GM23338 (cell line): ENCODE results near the gene SUSD4. TPM values are rescaled to one million over a fixed set of nuclear protein-coding genes. Genes with fewer than 3 reads are reported as not detected.

Experiments used
- ATAC-seq: fragments of 200-7000 bp; cut with Tn5 transposase; 3 replicates; pipeline ENCODE4 v1.9.1; 2020
- DNase-seq: peaks from one replicate; pipeline ENCODE4 v3.0.0-alpha.2; 2015; ENCODE audit warnings: low spot score
- H2AFZ ChIP-seq: fragments of 200-600 bp; sonication (generic); 2 replicates; pipeline ENCODE4 v1.8.0; 2016; ENCODE audit warnings: antibody characterized with exemption, mild to moderate bottlenecking, moderate library complexity
- H3F3A ChIP-seq: fragments of 200-600 bp; sonication (generic); replicated peaks from 2 replicates; pipeline ENCODE4 v1.8.0; 2017; ENCODE audit warnings: antibody characterized with exemption, mixed run types, low read depth
- H3K27ac ChIP-seq: fragments of 200-600 bp; sonication (generic); 2 replicates; pipeline ENCODE4 v1.6.1; 2016; ENCODE audit warnings: low read depth
- H3K27me3 ChIP-seq: fragments of 200-600 bp; sonication (generic); 2 replicates; pipeline ENCODE4 v1.8.0; 2016; ENCODE audit warnings: mild to moderate bottlenecking, mixed run types, moderate library complexity; ENCODE audit not compliant: insufficient read depth
- H3K36me3 ChIP-seq: fragments of 200-600 bp; sonication (generic); 2 replicates; pipeline ENCODE4 v1.8.0; 2016; ENCODE audit warnings: mild to moderate bottlenecking; ENCODE audit not compliant: insufficient read depth
- H3K4me1 ChIP-seq: fragments of 200-600 bp; sonication (generic); 2 replicates; pipeline ENCODE4 v1.8.0; 2016; ENCODE audit warnings: mild to moderate bottlenecking, moderate library complexity; ENCODE audit not compliant: insufficient read depth
- H3K4me2 ChIP-seq: fragments of 200-600 bp; sonication (generic); 2 replicates; pipeline ENCODE4 v1.7.1; 2017; ENCODE audit warnings: mixed run types
- H3K4me3 ChIP-seq: fragments of 200-600 bp; sonication (generic); 2 replicates; pipeline ENCODE4 v1.6.1; 2016; ENCODE audit warnings: mixed run types
- H3K79me2 ChIP-seq: fragments of 200-600 bp; sonication (generic); replicated peaks from 2 replicates; pipeline ENCODE4 v1.8.0; 2017; ENCODE audit warnings: mild to moderate bottlenecking; ENCODE audit not compliant: insufficient read depth
- H3K9me2 ChIP-seq: fragments of 200-600 bp; sonication (generic); 2 replicates; pipeline ENCODE4 v1.8.0; 2017; ENCODE audit not compliant: insufficient read depth
- H4K20me1 ChIP-seq: fragments of 200-600 bp; sonication (generic); replicated peaks from 2 replicates; pipeline ENCODE4 v1.8.0; 2017; ENCODE audit warnings: mild to moderate bottlenecking; ENCODE audit not compliant: insufficient read depth
- H3K27ac Mint-ChIP-seq: 2 replicates; pipeline ENCODE4 v1.8.0; 2020; ENCODE audit warnings: inconsistent platforms, mild to moderate bottlenecking, moderate library complexity, mixed read lengths
- H3K27me3 Mint-ChIP-seq: 3 replicates; pipeline ENCODE4 v1.8.0; 2022; ENCODE audit warnings: low read depth, mild to moderate bottlenecking, moderate library complexity, mixed read lengths, inconsistent platforms; ENCODE audit not compliant: insufficient read depth, poor library complexity
- H3K36me3 Mint-ChIP-seq: 3 replicates; pipeline ENCODE4 v1.8.0; 2021; ENCODE audit warnings: low read depth, mild to moderate bottlenecking, inconsistent platforms, moderate library complexity, mixed read lengths
- H3K4me1 Mint-ChIP-seq: 3 replicates; pipeline ENCODE4 v1.8.0; 2020; ENCODE audit warnings: mild to moderate bottlenecking, inconsistent platforms, mixed read lengths
- H3K4me3 Mint-ChIP-seq: 3 replicates; pipeline ENCODE4 v1.8.0; 2021; ENCODE audit warnings: moderate library complexity, mild to moderate bottlenecking, inconsistent platforms, mixed read lengths
- H3K9me3 Mint-ChIP-seq: 3 replicates; pipeline ENCODE4 v1.8.0; 2020; ENCODE audit warnings: moderate library complexity, mild to moderate bottlenecking, inconsistent platforms, mixed read lengths
- EZH2 ChIP-seq: fragments of 200-600 bp; sonication (generic); IDR thresholded peaks from one replicate; pipeline ENCODE4 v1.8.0; 2017; ENCODE audit warnings: antibody characterized with exemption, mild to moderate bottlenecking, low read depth; ENCODE audit not compliant: unreplicated experiment
- NANOG ChIP-seq: IDR thresholded peaks from 2 replicates; pipeline ENCODE4 v1.6.1; 2016; ENCODE audit warnings: antibody characterized with exemption, borderline replicate concordance
- ZNF331 ChIP-seq: fragments of 250-450 bp; sonication (Bioruptor Pico); IDR thresholded peaks from 2 replicates; pipeline ENCODE4 v1.5.0; 2020; ENCODE audit warnings: low read depth, mild to moderate bottlenecking, moderate library complexity
- polyA plus RNA-seq: library from polyadenylated mRNA; unstranded; fragments of >200 nt; fragmentation: Nextera tagmentation; extraction: Ambion mirVana; gene quantifications from 2 replicates; pipeline ENCODE4 v1.2.1, GENCODE V29; 2016
- total RNA-seq: library from RNA; depleted of rRNA; stranded (reverse); fragments of >200 nt; shearing (Covaris generic); gene quantifications from 2 replicates; pipeline ENCODE4 v1.2.3, GENCODE V29; 2014
- TF ChIP-seq, protein P1 (sequence below): fragments of 250-450 bp; sonication (Bioruptor Pico); IDR thresholded peaks from 2 replicates; pipeline ENCODE4 v1.5.0; 2020; ENCODE audit warnings: mild to moderate bottlenecking, moderate library complexity
- TF ChIP-seq, protein P2 (sequence below): IDR thresholded peaks from 2 replicates; pipeline ENCODE4 v1.6.1; 2016; ENCODE audit warnings: antibody characterized with exemption

SUSD4 gene
- total and polyA plus RNA-seq, 2 experiments from 2014 or later, result 2.3 to 3.6 TPM

DNA sequence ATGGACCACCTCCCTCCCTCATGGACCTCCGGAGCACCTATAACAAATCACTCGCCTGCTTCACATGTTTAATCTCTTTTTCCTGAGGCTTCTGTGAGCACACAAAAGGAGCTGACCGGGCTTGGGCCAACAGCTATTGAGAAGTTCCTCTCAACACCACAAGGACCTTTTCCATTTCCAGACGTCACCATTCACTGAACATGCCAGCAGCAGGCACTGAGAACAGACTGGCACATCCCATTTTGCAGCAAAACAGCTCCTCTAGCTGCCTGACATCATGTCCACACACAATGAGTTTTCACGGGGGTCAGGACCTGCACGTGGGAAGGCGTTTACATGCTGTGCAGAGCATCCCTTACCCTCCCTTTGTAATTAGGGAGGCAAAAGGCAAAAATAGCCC, 11.0 kb downstream of the SUSD4 start:
- Mint-ChIP-seq H3K27ac (no peak overlapping the region), H3K27me3 (peaks cover 5% of the 10 kb centered on the region), H3K36me3 (no peaks in the 10 kb centered on the region), H3K4me3 (no peak overlapping the region), H3K4me1 (peaks cover 3% of the 10 kb centered on the region; the same call in 1 of the 3 replicates), H3K9me3 (no peaks in the 10 kb centered on the region)
- no peaks in the 10 kb centered on the region for H3K36me3 ChIP-seq
- no peaks in the 10 kb centered on the region for H3K4me1 ChIP-seq
- no peak overlapping the region for H2AFZ ChIP-seq
- H3K4me3 ChIP-seq, result no peak overlapping the region
- H3K9me2 ChIP-seq, result no peaks in the 10 kb centered on the region
- H4K20me1 ChIP-seq, result no peaks in the 10 kb centered on the region
- H3K4me2 ChIP-seq, result no peak overlapping the region
- H3F3A ChIP-seq, result no peaks in the 10 kb centered on the region
- TF ChIP-seq, protein P1, sequence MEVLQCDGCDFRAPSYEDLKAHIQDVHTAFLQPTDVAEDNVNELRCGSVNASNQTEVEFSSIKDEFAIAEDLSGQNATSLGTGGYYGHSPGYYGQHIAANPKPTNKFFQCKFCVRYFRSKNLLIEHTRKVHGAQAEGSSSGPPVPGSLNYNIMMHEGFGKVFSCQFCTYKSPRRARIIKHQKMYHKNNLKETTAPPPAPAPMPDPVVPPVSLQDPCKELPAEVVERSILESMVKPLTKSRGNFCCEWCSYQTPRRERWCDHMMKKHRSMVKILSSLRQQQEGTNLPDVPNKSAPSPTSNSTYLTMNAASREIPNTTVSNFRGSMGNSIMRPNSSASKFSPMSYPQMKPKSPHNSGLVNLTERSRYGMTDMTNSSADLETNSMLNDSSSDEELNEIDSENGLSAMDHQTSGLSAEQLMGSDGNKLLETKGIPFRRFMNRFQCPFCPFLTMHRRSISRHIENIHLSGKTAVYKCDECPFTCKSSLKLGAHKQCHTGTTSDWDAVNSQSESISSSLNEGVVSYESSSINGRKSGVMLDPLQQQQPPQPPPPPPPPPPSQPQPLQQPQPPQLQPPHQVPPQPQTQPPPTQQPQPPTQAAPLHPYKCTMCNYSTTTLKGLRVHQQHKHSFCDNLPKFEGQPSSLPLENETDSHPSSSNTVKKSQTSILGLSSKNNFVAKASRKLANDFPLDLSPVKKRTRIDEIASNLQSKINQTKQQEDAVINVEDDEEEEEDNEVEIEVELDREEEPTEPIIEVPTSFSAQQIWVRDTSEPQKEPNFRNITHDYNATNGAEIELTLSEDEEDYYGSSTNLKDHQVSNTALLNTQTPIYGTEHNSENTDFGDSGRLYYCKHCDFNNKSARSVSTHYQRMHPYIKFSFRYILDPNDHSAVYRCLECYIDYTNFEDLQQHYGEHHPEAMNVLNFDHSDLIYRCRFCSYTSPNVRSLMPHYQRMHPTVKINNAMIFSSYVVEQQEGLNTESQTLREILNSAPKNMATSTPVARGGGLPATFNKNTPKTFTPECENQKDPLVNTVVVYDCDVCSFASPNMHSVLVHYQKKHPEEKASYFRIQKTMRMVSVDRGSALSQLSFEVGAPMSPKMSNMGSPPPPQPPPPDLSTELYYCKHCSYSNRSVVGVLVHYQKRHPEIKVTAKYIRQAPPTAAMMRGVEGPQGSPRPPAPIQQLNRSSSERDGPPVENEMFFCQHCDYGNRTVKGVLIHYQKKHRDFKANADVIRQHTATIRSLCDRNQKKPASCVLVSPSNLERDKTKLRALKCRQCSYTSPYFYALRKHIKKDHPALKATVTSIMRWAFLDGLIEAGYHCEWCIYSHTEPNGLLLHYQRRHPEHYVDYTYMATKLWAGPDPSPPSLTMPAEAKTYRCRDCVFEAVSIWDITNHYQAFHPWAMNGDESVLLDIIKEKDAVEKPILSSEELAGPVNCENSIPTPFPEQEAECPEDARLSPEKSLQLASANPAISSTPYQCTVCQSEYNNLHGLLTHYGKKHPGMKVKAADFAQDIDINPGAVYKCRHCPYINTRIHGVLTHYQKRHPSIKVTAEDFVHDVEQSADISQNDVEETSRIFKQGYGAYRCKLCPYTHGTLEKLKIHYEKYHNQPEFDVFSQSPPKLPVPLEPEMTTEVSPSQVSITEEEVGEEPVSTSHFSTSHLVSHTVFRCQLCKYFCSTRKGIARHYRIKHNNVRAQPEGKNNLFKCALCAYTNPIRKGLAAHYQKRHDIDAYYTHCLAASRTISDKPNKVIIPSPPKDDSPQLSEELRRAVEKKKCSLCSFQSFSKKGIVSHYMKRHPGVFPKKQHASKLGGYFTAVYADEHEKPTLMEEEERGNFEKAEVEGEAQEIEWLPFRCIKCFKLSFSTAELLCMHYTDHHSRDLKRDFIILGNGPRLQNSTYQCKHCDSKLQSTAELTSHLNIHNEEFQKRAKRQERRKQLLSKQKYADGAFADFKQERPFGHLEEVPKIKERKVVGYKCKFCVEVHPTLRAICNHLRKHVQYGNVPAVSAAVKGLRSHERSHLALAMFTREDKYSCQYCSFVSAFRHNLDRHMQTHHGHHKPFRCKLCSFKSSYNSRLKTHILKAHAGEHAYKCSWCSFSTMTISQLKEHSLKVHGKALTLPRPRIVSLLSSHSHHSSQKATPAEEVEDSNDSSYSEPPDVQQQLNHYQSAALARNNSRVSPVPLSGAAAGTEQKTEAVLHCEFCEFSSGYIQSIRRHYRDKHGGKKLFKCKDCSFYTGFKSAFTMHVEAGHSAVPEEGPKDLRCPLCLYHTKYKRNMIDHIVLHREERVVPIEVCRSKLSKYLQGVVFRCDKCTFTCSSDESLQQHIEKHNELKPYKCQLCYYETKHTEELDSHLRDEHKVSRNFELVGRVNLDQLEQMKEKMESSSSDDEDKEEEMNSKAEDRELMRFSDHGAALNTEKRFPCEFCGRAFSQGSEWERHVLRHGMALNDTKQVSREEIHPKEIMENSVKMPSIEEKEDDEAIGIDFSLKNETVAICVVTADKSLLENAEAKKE (CRISPR knock-in tag), result no peak
- no peaks in the 10 kb centered on the region for H3K79me2 ChIP-seq
- H3K27me3 ChIP-seq, result no peaks in the 10 kb centered on the region
- no peak for ATAC-seq
- H3K27ac ChIP-seq, result no peak overlapping the region
- DNase-seq, result no peak

DNA sequence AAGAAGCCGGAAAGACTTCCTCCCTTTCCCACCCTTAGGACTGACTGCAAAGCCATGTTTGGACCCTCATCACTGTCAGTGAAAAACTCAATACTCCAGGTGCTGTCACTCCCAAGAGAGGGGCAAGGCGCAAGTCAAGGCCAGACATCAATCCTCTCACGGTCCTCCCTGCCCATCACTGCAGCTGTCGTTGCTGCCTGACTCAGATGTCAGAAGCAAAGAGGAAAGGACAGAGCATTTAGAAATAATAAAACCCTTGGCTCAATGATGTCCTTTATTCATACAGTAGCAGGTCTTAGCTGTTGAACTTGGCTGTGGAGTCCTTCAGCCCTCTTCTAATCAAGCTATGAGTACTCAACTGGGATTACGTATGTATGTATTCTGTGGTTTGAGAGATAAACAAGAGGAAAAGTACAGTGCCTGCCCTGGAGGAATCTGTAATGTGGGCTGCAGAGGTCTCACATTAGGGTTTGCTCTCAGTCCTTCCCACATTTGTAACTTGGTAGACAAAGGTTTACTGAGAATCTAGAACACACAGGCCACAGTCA, 13.5 kb downstream of the SUSD4 start:
- peaks cover 3% of the 10 kb centered on the region; the same call in 2 of the 3 replicates for H3K4me1 Mint-ChIP-seq
- DNase-seq, result no peak
- no peak overlapping the region for H3K27ac Mint-ChIP-seq
- no peaks in the 10 kb centered on the region for H3K9me3 Mint-ChIP-seq
- H3K4me3 ChIP-seq, result no peak overlapping the region
- ATAC-seq, result no peak
- H3K36me3 Mint-ChIP-seq, result no peaks in the 10 kb centered on the region
- H3K9me2 ChIP-seq, result no peaks in the 10 kb centered on the region
- no peak overlapping the region for H3K4me3 Mint-ChIP-seq
- no peaks in the 10 kb centered on the region for H3K4me1 ChIP-seq
- H3K27ac ChIP-seq, result no peak overlapping the region
- no peaks in the 10 kb centered on the region for H3K27me3 ChIP-seq
- H3F3A ChIP-seq, result no peaks in the 10 kb centered on the region
- no peaks in the 10 kb centered on the region for H4K20me1 ChIP-seq
- peaks cover 3% of the 10 kb centered on the region for H3K27me3 Mint-ChIP-seq
- no peaks in the 10 kb centered on the region for H3K79me2 ChIP-seq
- no peak overlapping the region for H2AFZ ChIP-seq
- no peaks in the 10 kb centered on the region for H3K36me3 ChIP-seq
- H3K4me2 ChIP-seq, result no peak overlapping the region
- TF ChIP-seq ZNF331 (CRISPR knock-in tag), result no peak
- TF ChIP-seq EZH2, result no peak
- TF ChIP-seq, protein P2, sequence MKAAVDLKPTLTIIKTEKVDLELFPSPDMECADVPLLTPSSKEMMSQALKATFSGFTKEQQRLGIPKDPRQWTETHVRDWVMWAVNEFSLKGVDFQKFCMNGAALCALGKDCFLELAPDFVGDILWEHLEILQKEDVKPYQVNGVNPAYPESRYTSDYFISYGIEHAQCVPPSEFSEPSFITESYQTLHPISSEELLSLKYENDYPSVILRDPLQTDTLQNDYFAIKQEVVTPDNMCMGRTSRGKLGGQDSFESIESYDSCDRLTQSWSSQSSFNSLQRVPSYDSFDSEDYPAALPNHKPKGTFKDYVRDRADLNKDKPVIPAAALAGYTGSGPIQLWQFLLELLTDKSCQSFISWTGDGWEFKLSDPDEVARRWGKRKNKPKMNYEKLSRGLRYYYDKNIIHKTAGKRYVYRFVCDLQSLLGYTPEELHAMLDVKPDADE, result no peak
- TF ChIP-seq NANOG, result no peak
